HuH-7.5 (cell line): Measurements from ENCODE around the gene ADAMTS3.
A peak's percentile ranks its signal among the peaks of the same experiment; 100 is the strongest.
"Not testable (repeated sequence)": the region's sequence is repeated elsewhere in the genome, so short reads cannot be mapped to it uniquely, and the experiment has no call there.

ENCODE experiments used
- DNase-seq: peaks from one replicate; pipeline ENCODE4 v3.0.0; 2011; ENCODE audit warnings: low spot score

The ADAMTS3 gene

DNA sequence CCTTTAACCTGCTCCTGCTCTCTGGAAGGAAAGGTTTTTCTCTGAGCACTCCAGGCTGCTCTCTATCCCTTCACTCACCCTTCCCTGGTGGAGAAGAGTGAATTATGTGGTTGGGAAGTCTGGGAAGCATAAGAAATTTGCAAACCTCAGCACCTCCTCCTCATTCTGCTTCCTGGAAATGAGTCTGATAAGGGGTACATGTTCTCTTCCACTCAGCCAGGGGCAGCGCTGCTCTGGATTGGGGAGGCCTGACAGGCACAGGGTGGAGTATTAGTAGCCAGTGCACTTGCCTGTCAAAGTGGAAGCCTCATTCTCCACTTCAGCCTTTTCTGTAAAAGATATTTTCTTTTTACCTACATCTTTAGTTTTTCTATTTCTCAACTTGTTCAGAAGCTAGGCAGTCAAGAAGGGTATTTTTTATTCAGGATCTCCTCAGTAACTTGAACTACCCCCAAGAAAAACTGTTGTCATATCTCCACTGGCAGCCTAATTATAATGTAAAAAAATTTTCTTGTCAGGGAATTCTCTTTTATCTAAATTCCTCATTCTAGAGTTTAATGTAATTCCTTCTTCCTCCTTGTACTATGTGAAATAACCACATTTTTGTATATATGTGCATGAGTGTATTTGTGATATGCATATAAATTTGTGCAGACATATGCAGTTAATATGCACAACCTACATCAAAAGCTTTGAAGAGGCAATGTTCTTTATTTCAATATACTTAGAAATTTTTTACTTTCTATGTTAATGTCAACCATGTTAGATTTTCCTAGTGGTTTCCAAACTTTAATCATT is 15.3 kb downstream of the ADAMTS3 start:
- no peak for DNase-seq

DNA sequence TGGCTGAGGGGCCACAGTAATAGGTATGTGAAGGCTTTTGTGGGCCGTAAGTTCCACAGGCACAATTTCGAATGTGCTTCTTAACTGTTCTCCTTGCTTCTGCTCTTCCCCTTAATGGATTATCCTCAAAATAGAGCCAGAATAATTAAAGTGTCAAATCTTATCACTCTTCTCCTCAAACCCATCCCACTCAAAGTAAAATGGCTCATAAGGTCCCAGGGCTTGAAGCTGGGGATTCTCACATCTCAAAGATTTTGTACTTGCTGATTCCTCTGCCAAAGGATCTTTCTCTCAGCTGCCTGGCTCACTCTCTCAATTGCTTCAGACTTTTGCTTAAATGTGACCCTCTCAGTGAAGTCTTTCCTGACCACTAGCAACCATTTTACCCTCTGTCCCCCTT is 16.6 kb downstream of the ADAMTS3 start:
- DNase-seq: no peak

DNA sequence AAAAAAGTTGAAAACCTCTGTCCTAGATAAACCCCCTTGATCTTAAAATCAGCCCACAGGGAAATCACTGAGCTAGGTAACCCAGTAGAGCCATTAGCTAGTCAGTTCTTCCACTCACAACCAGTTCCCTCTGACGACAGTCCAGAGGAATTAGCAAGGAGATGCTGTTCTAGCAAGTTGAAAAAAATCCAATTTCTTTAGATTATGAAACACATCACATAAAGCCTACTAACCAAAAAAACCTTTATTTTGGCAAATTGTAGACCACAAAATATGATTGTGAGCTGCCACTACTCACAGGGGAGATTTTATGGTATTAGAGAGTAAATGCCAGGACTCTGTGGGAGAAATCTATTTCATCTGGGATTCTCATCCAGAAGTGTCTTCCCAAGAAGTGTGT is 22.6 kb downstream of the ADAMTS3 start:
- no peak for DNase-seq

DNA sequence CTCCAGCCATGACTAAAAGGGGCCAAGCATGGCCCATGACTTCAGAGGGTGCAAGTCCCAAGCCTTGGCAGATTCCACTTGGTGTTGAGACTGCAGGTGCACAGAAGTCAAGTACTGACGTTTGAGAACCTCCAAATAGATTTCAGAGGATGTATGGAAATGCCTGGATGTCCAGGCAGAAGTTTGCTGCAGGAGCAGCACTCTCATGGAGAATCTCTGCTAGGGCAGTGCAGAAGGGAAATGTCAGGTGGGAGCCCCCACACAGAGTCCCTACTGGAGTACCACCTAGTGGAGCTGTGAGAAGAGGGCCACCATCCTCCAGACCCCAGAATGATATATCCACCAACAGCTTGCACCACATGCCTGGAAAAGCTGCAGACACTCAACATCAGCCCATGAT is 28.3 kb downstream of the ADAMTS3 start:
- DNase-seq: not testable (repeated sequence)

DNA sequence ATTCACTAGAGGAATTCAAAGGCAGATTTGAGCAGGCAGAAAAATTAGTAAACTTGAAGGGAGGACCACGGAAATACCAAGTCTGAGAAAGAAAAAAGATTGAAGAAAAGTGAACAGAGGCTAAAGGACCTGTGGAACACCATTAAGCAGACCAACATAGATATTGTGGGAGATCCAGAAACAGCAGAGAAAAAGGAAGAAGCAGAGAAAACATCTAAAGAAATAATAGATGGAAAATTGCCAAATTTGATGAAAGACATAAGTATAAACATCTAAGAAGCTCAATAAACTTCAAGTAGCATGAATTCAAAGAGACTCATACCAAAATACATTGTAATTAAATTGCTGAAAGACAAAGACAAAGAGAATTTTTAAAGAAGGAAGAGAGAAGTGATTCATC is 31.0 kb downstream of the ADAMTS3 start:
- no peak for DNase-seq

DNA sequence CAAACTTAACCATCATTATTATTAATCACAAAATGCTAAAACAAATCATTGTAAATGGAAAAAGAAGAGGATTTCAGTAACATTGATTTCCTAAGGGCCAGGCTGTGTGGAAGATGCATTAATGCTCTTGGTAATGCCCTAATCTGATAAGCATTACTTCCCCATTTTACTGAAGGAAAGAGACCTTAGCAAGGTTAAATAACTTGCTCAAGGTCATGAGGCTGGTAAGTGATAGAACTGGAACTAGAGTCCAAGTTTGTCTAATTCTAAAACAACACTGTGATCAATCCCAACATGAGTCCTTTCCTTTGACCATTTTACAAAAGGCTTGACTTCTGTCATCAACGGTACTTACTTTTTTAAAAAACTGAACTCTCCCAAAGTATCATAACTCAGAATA is 32.6 kb downstream of the ADAMTS3 start:
- no peak for DNase-seq

DNA sequence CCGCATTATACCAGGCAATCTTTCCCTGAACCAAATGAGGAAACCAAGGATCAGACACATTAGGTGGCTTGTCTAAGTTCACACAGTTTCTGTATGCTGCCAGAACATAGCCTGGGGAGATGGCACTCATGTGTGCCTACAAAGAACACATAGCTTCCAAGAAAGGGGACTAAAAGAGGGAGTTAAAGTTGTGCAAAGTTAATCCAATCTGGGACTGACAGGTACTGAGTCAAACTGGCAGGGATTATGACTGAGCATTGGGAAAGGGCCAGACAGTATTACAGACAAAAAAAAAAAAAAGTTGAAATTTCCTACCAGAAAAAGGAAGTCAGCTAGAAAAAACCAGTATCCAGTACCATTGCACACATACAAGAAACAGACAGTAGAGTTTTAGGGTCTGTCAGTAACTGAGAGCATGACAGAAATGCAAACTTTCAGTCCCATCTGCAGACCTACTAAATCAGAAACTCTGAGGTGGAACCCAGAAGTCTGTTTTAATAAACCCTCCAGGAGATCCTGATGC is 37.2 kb downstream of the ADAMTS3 start:
- DNase-seq: no peak

DNA sequence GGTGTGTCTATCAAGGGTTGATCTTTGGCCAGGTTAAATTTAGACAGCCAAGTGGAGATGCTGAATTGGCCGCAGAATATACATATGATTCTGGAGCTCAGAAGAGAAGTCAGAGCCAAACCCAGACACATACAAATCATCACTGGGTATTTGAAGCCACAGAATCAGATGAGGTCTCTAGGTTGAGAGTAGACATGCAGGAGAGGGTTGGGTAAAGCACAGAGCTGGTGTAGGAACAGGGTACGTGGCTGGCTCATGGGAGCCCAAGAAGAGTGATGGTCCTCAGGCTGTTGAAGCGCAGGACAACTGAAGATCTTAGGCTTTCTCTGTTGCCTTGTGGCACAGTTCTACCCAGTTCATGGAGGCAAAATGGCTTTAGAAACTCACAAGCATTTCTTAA is 37.7 kb downstream of the ADAMTS3 start:
- DNase-seq: no peak

DNA sequence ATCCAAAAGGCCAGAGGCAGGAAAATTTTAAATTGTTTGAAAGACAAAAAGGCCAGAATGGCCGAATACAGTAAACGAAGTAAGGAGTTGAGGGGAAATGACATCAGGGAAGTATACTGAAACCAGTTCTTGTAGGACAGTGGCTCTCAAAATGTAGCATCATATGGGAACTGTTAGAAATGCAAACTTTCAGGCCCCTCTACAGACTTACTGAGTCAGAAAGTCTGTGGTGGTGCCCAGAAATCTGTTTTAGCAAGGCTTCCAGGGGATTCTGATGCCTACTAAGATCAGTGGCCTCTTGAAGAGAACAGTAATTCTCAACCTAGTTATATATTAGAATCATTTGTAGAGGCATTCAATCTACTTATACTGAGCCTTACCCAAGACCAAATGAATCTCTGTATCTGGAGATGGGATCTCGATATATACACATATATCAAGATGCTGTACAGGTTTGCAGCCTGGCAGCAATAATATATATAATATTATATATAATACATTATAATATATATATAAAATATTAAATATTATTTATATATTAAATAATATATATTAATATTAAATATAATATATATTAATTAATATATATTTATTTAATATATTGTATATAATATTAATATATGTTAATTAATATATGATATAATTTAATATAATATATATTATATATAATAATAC is 39.7 kb downstream of the ADAMTS3 start:
- DNase-seq: no peak

DNA sequence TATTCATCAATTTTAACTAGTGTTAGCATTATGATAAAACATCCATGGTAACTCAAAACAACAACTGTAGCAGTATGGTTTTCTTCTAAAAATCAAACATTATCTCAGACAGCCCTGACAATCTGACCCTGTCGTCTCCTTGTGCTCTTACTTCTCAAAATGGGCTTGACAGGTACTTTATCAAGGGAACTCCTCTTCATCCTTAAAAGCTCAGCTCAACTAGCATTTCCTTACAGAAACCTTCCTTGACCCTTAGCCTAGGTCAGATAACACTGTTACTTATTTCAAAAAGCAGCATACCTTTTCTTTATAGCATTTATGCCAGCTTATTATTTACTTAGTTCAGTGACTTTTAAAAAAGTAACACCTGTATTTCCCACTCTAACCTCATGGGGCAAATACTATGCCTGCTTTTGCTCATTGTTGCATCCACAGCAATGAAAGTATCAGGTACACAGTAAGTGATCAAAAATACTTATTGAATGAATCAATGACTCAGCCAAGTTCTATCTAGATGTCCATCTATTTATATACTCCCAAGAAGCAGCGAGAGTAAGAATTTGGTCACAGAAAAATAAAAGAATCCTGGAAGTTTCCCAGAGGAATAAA is 41.9 kb downstream of the ADAMTS3 start:
- no peak for DNase-seq

DNA sequence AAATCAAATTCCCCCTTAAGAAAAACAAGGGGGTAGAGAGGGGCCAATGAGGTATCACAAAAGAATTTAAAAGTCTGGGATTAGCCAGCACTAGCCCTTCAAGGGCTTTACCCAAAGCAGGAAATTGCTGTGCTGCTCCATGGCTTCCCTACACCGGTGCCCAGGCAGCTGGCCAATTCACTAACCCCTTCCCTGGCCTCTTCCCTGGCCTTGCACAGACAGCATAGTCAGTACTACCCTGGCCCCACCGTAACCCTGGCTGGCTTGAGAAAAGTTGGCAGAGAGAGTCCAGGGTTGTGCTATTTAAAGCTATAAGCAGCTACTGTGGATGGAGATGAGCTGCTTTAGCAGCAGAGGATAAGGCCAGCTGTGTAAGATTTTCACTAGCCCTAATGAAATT is 43.1 kb downstream of the ADAMTS3 start:
- no peak for DNase-seq

DNA sequence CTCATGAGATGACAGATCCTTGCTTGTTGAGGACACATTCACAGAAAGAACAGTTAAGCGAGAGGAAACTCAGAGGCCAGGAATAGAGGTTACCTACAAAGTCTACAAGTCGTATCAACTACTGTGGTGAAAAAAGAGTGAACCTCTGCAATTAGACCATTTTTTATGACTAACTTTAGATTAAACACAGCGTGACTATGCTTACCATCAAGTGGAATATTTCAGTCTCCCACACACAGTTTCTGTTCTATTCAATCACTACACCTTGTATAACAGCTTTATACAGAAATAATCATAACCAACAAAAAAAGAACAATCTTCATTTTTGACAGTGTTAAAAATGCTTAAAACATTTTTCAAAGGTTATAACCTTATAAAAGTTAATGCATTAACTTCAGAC is 46.6 kb downstream of the ADAMTS3 start:
- DNase-seq: no peak

DNA sequence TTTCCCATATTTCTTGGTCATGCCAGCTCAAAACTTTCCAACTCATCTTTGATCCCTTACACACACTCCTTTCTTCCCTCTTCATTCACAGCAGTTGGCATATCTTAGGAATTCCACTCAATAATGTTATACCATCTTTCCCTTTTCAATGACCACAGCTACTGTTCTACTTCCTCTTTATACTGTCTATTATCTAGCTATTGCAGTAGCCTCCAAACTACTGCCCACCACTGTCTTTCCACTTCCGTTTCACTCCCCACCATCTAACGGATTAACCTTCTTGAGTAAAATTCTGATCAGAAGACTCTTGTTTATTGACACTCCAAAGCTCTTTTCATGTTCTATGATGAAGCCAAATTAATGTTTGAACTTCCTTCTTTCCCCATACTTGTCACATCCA is 55.8 kb downstream of the ADAMTS3 start:
- no peak for DNase-seq

DNA sequence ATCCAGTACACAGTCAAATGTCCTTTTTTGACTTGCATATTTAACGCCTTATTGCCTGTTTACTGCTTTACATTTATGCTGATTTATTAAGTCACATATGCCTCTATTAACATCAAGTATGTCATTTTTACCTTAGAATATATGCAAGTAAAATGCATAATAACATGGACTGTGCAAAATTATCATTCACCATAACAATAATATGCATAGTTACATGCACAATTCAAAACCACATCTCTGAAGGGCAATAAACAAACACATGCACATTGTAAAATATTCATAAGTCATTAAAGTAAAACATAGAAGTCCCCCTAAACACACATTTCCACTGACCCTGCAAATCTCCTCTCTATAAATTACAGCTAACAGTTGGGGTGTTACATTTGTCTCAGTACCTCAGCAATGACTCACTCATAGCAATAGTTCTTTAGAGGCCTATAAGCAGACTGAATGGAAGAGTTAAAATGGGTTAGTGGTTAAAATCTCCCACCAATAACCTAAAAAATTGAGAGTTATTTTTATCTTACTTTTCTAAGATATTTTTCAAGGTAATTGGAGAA is 61.1 kb downstream of the ADAMTS3 start:
- DNase-seq: no peak

DNA sequence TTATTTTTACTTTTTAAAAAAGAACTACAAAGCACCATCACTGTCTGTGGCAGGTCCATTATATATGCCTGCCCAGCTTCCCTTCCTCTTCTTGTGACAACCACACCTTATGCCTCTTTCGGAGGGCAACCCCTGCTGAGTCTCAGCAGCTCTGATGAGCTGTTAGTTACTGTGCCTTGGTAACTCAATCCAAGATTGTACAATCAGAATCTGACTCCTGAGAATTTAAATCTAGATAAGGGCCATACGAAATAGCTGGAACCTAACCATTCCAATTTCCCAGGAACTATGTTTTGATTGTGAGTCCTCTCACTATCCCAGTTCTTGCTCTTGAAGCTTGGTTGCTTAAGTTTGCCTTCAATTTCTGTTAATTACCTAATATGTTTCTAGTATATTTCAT is 61.9 kb downstream of the ADAMTS3 start:
- no peak for DNase-seq

DNA sequence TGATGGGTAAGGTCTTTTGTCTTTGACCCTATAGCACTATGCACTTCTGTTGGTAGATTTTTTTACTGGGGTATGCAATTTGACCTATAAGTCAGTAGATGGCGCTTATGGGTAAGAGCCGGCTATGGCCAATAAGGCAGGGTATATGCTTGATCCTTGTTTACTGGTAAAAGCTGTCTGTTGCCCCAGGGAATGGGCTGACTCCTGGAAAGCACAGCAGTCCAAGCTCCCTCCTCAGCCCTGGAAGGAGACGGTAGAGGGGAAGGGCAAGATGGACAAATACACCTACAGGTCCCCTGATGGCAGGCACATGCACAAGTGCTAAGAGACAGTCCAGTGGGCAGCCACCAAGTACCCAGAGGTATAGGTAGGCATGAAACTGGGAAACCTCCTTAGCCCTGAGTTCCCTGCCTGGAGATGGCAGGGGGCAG is 63.7 kb downstream of the ADAMTS3 start:
- DNase-seq: peak; percentile 11

DNA sequence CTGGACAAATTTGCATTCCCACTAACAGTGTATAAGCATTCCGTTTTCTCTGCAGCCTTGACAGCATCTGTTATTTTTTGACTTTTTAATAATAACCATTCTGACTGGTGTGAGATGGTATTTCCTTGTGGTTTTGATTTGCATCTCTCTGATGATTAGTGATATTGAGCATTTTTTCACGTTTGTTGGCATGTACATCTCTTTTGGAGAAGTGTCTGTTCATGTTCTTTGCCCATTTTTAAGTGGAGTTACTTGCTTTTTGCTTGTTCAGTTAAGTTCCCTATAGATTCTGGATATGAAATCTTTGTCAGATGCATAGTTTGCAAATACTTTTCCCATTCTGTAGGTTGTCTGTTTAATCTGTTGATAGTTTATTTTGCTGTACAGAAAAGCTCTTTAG is 68.8 kb downstream of the ADAMTS3 start:
- DNase-seq: no peak

DNA sequence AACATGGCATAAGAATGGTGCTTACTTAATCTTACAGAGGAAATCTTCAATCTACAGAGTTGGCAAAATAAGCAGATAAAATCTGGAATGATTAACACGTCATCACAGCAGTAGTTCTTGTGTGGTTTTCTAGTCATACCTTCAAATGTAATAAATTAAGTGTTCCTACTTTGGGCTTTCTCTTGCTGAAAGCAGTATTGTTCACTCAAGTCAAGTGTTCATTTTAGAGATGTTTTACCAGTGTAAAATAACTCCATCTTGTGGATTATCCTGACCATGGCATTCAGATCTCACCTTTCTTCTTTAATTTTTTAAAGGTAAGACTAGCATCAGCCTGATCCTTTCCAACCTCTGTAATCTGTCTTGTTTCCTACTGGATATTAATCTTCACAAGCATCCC is 72.9 kb downstream of the ADAMTS3 start:
- no peak for DNase-seq

DNA sequence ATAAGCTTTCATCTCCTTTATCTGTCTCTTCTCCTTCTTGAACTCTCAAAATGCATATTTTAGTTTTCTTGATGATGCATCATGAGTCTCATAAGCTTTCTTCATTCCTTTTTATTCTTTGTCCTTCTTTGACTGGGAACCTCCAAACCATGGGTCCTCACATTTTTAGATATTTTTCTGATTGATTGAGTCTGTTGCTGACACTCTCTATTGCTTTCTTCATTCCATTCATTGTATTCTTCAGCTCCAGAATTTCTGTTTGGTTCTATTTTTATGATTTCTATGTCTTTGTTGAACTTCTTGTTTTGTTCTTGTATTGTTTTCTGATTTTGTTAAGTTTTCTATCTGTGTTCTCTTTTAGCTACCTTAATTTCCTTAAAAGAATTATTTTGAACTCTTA is 74.9 kb downstream of the ADAMTS3 start:
- DNase-seq: no peak

DNA sequence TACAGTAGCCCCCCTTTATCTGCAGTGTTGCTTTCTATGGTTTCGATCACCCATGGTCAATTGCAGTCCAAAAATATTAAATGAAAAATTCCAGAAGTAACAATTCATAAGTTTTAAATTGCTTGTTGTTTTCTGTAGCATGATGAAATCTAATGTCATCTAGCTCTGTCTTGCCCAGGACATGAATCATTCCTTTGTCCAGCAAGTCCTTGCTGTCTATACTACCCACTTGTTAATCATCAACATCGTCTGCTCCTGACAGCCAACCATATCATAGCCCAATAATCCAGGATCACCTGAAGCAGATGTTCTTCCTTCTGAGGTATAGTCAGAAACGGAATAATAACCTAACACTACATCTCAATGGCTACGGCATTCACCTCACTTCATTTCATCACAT is 79.8 kb downstream of the ADAMTS3 start:
- no peak for DNase-seq

DNA sequence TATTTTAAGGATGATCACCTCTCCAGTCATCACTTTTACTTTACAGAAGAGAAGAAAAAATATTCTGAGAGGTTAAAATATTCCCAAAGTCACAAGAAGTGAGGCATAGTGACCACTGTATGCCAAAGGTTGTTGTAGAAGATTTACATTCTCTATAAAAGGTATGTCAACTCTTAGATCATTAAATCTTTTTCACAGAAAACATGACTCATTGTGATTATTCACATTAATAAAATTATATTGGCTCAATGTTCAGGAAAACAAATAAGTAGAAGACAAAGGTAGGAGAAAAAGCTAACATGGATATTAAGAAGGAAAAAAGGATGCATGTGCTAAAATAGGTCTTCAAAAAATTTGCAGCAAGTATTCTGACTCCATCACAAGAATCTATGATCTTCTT is 82.0 kb downstream of the ADAMTS3 start:
- no peak for DNase-seq

DNA sequence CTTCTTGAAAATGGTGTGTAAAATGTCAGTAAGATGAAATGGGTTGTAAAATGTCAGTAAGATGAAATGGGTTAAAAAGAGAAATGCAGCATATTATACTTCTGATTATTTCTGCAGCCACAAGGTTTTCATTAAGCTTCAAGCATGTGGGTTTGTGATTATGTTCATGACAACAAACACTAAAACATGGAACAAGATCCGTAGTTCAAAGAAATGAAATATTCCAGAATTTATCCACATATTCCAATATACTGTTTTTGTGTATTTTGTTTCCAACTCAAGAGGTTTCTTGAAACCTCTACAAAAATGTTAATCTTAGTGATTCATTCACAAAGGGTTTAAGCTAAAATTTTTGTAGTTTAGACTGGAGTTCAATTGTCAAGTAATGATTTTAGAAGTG is 84.0 kb downstream of the ADAMTS3 start:
- no peak for DNase-seq

DNA sequence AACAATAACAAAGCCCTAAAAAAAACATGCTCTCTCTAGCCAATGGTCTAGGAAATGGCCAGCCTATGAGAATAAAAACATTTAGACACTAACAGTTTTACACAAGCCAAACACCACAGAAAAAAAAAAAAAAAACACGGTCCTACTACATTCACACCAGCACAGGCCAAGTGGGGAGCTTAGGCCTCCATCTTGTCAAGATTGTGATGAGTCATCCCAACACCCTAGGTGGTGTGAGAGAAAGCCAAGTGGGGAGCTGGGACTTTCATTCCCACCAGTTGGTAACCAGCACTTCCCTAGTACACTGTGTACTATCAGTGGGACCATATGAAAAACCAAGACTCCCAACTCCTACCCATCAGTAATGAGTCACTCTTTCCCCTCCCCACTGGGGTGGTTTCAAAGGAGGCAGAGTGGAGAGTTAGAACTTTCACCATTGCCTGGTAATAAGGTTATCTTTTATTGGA is 95.6 kb downstream of the ADAMTS3 start:
- no peak for DNase-seq
